ENCODE measurements around the gene BCAS3.
A peak's percentile ranks its signal among the peaks of the same experiment; 100 is the strongest.
"Not testable (repeated sequence)": the region's sequence is repeated elsewhere in the genome, so short reads cannot be mapped to it uniquely, and the experiment has no call there.

Gene BCAS3

DNA sequence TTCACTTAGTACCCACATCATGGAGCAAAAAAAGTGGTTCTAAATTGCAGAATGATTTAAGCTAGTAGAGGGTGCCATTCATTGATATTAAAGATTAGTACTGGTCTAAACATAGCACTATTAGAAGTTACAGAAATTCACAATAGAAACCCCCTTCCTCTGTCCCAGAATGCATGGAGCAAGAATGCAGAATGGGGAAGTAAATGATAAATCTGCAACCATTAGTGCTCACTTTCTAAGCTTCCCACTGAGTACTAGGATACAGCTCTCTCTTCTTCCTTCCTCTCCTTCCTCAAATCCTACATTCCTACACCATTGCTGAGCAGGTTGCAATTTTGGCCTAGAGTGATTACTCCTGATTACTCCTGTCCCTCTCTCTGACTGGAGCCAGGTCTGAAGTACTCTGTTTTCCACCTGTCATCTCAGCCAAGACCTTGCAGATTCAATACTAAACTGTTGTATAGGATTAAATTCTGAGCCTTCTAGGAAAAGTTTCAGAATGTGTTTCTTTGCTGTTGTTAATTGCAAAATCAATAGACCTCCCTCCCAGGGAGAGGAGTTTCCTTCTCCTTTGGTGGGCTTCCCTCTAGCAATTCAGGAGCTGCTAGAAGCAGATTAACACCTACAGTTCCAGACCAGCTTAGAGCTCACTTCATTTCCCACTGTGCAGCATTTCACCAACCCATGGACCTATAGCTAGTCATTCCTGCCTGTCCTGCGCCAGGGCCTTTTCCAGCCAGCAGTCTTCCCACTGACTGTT lies 556.5 kb downstream of the BCAS3 start:
- DNase-seq, result no peak
- no peak for TF ChIP-seq POLR2A (IDR thresholded peaks at IDR 0.05; ENCODE audit: low read length)
- no peak for TF ChIP-seq GATA1 (IDR thresholded peaks at IDR 0.05; ENCODE audit: low read depth, low read length)

DNA sequence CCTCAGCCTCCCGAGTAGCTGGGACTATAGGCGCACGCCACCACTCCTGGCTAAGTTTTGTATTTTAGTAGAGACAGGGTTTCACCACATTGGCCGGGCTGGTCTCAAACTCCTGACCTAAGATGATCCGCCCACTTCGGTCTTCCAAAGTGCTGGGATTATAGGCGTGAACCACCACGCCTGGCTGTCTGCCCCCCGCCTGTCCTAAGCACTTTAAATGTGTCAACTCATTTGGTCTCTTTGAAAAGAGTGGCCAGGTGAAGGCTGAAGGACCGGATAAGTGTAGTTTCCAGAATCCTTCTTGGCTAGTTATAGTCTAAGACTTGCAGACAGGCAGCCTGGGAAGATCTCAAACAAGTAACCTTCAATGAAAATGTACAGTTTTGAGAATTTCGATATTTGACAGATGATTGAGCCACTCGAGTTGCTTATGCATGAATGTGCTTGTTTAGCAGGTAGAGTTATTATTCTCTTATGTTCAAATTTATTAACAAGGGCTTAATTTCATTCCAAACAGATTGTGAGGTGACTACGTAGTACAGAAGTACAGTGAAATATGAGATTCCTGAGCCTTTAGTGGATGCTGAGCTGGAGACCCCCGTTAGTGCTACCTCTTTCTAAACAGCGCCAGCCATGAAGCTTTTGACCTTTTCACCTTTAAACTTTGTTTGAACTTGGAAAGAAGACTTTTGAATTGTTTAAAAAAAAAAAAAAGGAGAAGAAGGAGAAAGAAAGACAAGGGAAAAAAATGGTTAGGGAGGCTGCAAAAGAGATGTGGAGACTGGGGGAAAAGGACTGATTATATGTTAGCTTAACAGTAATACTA lies 557.6 kb downstream of the BCAS3 start:
- TF ChIP-seq GATA1 (IDR thresholded peaks at IDR 0.05; ENCODE audit: low read depth, low read length) (no peak), POLR2A (IDR thresholded peaks at IDR 0.05; ENCODE audit: low read length) (no peak)
- DNase-seq, result no peak

DNA sequence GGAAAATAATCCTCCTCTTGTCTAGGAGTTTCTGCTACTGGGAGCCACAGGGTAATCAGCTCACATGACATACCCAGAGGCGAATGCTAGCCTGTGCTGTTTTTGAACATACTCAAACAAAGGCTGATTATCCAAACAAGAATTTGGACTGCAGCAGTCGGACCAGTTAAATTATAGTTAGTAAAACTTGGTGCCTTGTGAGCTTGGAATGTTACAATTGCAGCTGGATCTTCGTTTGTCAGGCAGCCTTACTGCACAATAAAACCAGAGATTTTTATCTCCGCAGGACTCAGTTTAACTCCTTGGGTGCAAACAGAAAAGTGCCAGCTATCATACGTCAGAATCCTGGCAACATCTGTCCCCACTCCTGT lies 558.2 kb downstream of the BCAS3 start:
- TF ChIP-seq POLR2A (IDR thresholded peaks at IDR 0.05; ENCODE audit: low read length) (no peak), GATA1 (IDR thresholded peaks at IDR 0.05; ENCODE audit: low read depth, low read length) (no peak)
- DNase-seq, result no peak

DNA sequence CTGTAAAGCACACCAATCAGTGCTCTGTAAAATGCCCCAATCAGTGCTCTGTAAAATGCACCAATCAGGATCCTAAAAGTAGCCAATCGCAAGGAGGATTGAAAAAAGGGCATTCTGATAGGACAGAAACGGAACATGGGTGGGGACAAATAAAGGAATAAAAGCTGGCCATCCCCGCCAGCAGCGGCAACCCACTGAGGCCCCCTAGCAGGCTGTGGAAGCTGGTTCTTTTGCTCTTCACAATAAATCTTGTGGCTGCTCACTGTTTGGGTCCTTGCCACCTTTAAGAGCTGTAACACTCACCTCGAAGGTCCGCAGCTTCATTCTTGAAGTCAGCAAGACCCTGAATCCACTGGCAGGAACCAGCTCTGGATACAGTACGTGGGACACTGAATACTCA lies 559.6 kb downstream of the BCAS3 start:
- peak; percentile 18 to 22 for DNase-seq
- TF ChIP-seq GATA1 (IDR thresholded peaks at IDR 0.05; ENCODE audit: low read depth, low read length), result no peak
- no peak for TF ChIP-seq POLR2A (IDR thresholded peaks at IDR 0.05; ENCODE audit: low read length)

DNA sequence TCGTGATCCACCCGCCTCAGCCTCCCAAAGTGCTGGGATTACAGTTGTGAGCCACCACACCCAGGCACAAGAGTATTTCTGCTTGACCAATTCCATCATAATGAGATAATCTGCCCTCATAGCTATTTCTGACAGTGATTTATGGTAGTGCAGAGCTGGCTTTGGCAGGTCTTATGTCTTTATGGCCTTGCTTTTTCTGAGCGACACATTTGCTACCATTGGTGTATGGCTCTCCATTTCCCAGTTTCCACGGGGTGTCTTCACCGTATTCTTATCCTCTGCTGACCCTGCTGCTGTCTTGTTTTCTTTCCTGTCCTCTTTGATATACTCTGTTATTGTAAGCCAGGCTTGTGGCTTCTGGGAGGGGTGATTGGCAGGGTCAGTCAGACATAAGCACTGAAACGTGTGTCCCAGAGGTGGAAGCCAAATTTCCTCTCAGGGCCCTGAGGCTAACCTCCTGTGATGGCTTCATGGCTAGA lies 560.8 kb downstream of the BCAS3 start:
- no peak for DNase-seq
- TF ChIP-seq POLR2A (IDR thresholded peaks at IDR 0.05; ENCODE audit: low read length), result no peak
- no peak for TF ChIP-seq GATA1 (IDR thresholded peaks at IDR 0.05; ENCODE audit: low read depth, low read length)

DNA sequence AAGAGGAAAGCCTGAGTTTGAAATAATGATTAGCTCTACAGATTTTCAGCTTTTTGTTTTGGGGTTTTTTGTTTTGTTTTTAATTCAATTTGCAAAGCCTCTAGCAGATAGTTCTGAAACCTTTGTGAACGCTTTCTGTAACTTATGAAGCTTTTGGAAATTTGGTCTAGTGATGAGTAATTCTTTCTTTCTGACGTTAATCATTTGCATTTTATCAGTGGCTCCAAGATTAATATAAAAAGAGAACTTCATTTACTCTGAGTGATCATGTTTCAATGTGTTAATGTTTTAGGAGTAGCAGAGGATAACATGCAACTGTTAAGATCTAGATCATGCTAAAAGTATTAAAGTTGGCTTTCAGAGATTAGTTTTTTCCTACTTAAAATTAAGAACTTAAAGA lies 561.7 kb downstream of the BCAS3 start:
- no peak for DNase-seq
- TF ChIP-seq POLR2A (IDR thresholded peaks at IDR 0.05; ENCODE audit: low read length) (no peak), GATA1 (IDR thresholded peaks at IDR 0.05; ENCODE audit: low read depth, low read length) (no peak)

DNA sequence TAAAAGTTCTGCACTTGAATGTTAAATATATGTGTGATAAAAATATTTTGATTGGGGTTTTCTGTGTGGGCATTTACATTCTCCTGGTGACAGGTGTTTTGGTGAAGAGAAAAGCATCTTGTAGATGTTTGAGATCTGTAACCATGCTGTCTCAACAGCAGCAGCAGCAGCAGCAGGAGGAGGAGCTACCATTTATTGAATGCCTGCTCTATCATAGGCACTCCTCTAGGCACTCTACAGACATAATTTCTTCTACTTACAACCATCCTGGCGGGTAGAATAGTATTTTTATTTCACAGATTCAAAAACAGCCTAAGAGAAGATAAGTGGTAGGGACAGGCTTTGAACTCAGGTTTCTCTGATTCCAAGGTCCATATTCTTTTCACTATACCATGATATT lies 562.3 kb downstream of the BCAS3 start:
- no peak for TF ChIP-seq POLR2A (IDR thresholded peaks at IDR 0.05; ENCODE audit: low read length)
- no peak for DNase-seq

DNA sequence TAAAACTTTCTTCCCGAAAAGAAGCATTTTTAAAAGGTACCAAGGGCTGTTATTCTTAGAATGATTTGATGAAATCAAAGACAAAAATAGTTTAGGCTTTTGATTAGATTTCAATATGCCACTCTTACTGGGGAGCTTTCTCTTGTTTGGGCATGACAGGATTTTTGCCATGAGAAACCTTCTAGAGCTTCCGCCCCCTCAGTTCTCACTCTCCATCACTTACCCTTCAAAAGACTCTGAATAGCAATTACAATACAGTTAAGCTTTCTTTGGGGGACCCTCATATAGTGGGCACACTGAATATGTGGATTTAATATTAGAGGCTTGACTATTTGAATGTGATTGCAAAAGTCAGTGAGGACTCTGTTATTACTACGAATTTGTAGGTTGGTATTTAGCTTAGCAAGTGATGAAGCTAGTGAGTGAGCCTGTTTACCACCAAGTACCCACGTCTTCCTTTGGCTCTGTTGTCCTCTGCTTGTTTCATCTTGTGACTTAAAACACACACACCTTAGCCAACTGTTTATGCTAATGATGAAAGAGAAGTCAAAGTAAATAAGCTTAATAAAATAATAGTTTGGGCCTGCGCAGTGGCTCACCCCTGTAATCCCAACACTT lies 563.3 kb downstream of the BCAS3 start:
- TF ChIP-seq POLR2A (IDR thresholded peaks at IDR 0.05; ENCODE audit: low read length) (no peak), GATA1 (IDR thresholded peaks at IDR 0.05; ENCODE audit: low read depth, low read length) (no peak)
- no peak for DNase-seq

DNA sequence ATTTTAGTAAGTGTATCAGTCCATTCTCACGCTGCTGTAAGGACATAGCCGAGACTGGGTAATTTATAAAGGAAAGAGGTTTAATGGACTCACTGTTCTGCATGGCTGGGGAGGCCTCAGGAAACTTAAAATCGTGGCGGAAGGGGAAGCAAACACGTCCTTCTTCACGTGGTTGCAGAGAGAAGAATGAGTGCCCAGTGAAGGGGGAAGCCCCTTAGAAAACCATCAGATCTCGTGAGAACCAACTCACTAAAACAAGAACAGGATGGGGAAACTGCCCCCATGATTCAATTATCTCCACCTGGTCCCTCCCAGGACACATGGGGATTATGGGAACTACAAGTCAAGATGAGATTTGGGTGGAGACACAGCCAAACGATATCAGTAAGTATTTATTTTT lies 567.3 kb downstream of the BCAS3 start:
- DNase-seq, result not testable (repeated sequence)

DNA sequence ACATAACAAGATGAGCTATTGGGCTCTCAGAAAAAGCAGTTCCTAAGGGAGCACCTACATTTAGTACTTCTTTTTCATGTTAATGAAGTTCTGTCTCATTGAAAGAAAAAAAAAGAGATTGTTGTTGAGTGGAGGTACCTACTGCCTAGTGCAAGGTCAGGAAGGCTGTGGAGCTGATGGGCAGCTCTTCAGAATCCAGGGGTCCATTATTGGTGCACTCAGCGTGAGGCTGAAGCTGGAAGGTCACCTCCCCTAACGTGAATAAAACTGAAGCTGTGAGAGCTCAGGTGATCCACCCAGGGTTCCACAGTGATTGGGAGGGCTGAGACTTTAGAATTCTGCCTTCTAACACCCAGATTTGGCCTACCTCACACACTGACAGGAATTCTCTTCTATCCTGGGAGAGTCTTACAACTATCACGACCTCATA lies 568.1 kb downstream of the BCAS3 start:
- TF ChIP-seq POLR2A (IDR thresholded peaks at IDR 0.05; ENCODE audit: low read length) (no peak), GATA1 (IDR thresholded peaks at IDR 0.05; ENCODE audit: low read depth, low read length) (no peak)

DNA sequence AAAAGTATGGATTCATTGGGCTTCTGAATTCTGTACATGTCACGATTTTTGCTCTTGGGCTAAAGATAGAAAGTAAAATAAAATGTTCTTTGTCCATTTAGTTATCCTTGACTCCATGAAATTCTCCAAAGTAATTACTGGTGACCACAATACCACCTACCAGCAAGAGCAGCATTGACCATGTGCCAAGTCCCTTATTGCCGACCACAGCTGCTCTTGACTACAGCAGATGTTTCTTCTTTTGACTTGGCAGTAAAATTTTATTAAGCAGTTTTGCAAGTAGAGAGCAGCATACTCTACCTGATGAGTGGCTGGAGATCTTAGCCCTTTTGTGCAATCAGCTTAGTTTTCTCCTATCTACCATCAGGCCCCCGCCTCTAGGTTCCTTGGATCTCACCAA lies 569.8 kb downstream of the BCAS3 start:
- no peak for TF ChIP-seq POLR2A (IDR thresholded peaks at IDR 0.05; ENCODE audit: low read length)
- no peak for TF ChIP-seq GATA1 (IDR thresholded peaks at IDR 0.05; ENCODE audit: low read depth, low read length)
- no peak for DNase-seq

More for the DNA sequence above, 568.1 kb downstream of the BCAS3 start:
- DNase-seq, result no peak

DNA sequence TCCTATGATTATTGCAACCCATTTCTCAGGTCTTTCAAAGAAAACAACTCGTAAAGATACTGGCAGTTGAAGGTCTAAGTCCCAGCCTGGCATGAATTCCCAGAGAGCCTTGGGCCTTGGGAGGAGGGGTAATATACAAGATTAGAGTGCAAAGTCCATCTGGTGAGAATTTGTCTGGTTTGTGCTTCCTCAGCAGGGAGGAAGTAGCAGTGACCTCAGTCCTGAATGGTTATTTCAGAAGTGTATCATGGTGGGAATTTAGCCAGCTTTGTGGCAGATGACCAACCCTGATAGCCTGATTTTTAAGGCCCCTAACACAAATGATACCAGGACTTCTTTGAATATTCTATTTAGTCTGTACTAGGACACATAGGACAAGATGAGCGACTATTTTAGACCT lies 570.7 kb downstream of the BCAS3 start:
- DNase-seq, result peak in 1 of 2 experiments; percentile 24
- TF ChIP-seq GATA1 (IDR thresholded peaks at IDR 0.05; ENCODE audit: low read depth, low read length) (no peak), POLR2A (IDR thresholded peaks at IDR 0.05; ENCODE audit: low read length) (no peak)

DNA sequence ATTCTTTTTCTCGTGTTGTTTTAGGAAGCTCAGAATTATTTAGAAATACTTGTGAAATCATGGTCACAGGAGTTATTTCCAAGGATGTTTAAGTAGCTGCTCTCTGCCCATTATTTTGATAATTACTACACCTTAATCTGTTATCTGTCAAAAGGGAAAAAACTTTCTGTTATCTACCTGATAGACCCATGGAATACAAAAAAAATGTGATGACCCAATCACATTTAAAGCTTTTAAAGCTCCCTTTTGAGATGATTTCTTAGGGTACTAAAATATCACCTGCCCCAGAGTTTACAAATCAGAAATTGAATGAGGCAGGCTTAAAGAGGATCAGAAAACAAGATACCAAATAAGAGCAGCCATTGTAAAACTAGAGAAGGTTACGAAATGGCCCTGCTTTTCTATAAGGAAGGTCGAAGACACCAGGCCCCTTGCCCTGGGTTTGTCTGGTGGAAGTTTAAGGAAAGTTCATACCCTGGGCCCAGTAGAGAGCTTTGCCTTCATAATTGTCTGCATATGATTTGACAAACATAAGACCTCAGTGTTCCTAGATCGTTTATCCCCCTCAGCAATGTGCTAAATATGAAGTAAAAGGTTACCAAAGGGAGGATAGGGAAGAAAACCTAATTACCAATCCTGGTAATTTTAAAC lies 572.1 kb downstream of the BCAS3 start:
- DNase-seq, result no peak
- TF ChIP-seq POLR2A (IDR thresholded peaks at IDR 0.05; ENCODE audit: low read length), result no peak
- no peak for TF ChIP-seq GATA1 (IDR thresholded peaks at IDR 0.05; ENCODE audit: low read depth, low read length)

DNA sequence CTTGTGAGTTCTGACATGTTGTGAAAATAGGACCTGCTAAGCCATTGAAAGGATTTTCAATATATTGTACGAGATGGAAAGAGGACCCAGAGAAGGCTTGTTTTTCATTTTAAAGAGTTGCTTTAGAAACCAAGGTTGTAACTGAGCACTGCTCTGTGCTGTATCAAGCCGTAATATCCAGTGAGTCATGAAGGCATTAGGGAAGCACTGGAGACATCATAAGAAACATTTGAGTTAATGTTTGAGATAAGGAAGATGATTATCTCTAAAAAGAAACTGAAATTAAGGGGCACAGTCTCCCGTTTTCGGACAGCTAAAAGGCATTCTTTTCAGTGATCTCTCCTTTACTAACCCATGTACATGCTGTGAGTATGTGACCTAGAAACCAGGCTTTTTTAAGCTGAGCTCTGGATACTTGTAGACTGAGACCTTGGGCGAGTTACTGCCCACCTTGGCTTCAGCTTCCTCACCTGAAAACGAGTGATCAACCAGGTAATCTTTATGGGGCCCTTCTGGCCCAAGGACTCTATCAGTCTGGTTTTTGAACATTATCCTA lies 572.8 kb downstream of the BCAS3 start:
- DNase-seq, result no peak
- no peak for TF ChIP-seq POLR2A (IDR thresholded peaks at IDR 0.05; ENCODE audit: low read length)
- TF ChIP-seq GATA1 (IDR thresholded peaks at IDR 0.05; ENCODE audit: low read depth, low read length), result no peak

Measured in erythroblast (primary cell).